B cell (primary cell): ENCODE data around the gene OR5H14.

Experiments
- EZH2 ChIP-seq: IDR thresholded peaks from 2 replicates; pipeline ENCODE4 v1.6.1; 2012; ENCODE audit warnings: borderline replicate concordance, low read depth, mild to moderate bottlenecking, moderate library complexity, low read length; ENCODE audit not compliant: insufficient read depth, poor library complexity, severe bottlenecking
- TF ChIP-seq, protein P1 (sequence below): fragments of 200-600 bp; IDR thresholded peaks from one replicate; pipeline ENCODE4 v1.8.0; 2022; ENCODE audit warnings: antibody characterized with exemption, mild to moderate bottlenecking

DNA sequence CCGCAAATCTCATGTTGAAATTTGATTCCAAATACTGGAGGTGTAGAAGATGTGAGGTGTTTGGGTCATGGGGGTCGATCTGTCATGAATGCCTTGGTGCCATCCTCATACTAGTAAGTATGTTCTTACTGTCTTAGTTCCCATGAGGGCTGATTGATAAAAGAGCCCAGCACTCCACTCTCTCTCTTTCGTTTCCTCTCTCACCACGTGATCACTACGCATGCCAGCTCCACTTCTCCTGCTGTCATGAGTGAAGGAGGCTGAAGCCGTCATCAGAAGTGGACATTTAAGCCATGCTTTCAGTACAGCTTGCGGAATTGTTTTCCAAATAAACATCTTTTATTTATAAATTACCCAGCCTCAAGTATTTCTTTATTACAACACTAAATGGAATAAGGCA, 25.3 kb downstream of the OR5H14 start:
- TF ChIP-seq, protein P1, sequence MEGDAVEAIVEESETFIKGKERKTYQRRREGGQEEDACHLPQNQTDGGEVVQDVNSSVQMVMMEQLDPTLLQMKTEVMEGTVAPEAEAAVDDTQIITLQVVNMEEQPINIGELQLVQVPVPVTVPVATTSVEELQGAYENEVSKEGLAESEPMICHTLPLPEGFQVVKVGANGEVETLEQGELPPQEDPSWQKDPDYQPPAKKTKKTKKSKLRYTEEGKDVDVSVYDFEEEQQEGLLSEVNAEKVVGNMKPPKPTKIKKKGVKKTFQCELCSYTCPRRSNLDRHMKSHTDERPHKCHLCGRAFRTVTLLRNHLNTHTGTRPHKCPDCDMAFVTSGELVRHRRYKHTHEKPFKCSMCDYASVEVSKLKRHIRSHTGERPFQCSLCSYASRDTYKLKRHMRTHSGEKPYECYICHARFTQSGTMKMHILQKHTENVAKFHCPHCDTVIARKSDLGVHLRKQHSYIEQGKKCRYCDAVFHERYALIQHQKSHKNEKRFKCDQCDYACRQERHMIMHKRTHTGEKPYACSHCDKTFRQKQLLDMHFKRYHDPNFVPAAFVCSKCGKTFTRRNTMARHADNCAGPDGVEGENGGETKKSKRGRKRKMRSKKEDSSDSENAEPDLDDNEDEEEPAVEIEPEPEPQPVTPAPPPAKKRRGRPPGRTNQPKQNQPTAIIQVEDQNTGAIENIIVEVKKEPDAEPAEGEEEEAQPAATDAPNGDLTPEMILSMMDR, result no peak
- no peak for TF ChIP-seq EZH2
